ENCODE results near the gene ABLIM3. TPM values are rescaled to one million over a fixed set of nuclear protein-coding genes. Genes with fewer than 3 reads are reported as not detected.
A peak's percentile ranks its signal among the peaks of the same experiment; 100 is the strongest.

Gene ABLIM3
- total and polyA plus RNA-seq, 7 donors, result 18.7 to 54.5 (median 35.0) TPM

- no peaks in the 10 kb centered on the region for H3K27me3 ChIP-seq (ENCODE audit: insufficient read depth in 3 of 3, low read length in 2 of 3)
- intact Hi-C loops (cut with DNase I), result no loop called here
- peak overlapping the region; percentile 66 for H3K27ac ChIP-seq
- H3K4me3 ChIP-seq, result peak overlapping the region; percentile 1
- DNase-seq (peak; percentile 60 to 83), ATAC-seq (peak; percentile 87 to 90 (median 88))
- 23 to 35% (median 30%) methylated on average over 12 of the region's 12 CpGs for WGBS, 3 donors
- H3K9me3 ChIP-seq, result no peaks in the 10 kb centered on the region
- no peak for TF ChIP-seq CTCF (IDR thresholded peaks at IDR 0.05)
- no peaks in the 10 kb centered on the region for H3K36me3 ChIP-seq (ENCODE audit: insufficient read depth in 1 of 2, low read depth in 1 of 2)
- peaks cover 72% of the 10 kb centered on the region for H3K4me1 ChIP-seq
Measured at GRCh38 chr5:149282027-149282965, 141.0 kb downstream of the ABLIM3 start.

GRCh38 chr5:149282966-149283332, 141.7 kb downstream of the ABLIM3 start:
- intact Hi-C loops (cut with DNase I), result no loop called here
- ATAC-seq (no peak), DNase-seq (no peak)
- no peaks in the 10 kb centered on the region for H3K36me3 ChIP-seq (ENCODE audit: insufficient read depth in 1 of 2, low read depth in 1 of 2)
- peak overlapping the region; percentile 66 for H3K27ac ChIP-seq
- 60 to 61% (median 60%) methylated on average over 5 of the region's 5 CpGs for WGBS, 3 donors
- H3K27me3 ChIP-seq (ENCODE audit: insufficient read depth in 3 of 3, low read length in 2 of 3), result no peaks in the 10 kb centered on the region
- H3K4me1 ChIP-seq, result peaks cover 66% of the 10 kb centered on the region
- H3K9me3 ChIP-seq, result no peaks in the 10 kb centered on the region
- TF ChIP-seq CTCF (IDR thresholded peaks at IDR 0.05), result no peak
- H3K4me3 ChIP-seq, result peak overlapping the region; percentile 47

DNA sequence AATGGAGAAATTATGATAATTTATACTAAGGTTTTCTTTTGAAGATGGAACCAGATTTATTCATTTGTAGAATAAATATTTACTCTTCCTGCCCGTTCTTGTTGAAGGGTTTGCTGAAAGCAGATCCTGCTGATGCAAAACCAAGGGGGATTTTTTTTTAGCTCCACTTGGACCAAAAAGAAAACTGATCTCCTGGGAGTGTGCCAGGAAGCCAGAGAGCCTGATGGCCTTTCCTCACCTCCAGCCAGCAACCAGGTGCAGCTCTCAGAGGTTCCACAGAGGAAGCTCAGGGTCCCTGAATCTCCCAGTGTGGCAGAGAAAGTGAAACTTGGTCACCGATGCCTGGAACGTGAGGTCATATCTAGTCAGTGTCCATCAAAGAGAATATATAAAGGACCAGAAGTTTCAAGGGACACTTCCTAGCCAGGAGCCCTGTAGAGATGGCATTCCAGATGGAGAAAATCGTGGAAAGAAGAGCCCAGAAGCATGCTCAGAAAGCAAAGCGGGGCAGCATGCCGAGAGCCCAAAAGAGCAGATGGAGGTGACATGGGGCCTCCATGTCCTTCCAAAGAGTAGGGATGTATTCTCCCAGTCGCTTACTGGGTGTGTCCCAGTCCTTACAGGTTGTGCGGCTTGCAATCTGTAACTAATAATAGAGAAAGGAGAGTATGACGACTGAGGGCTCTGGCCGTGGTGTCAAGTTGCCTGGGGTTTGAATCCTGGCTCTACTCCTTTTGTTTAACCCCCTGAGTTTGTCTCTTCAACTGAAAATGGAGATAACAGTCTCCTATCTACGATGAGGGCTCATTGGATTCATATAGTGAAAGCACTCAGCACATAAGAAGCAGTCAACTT, 142.6 kb downstream of the ABLIM3 start:
- ATAC-seq (peak; percentile 55 to 63 (median 61)), DNase-seq (no peak)
- Histone ChIP-seq H3K4me3 (peak overlapping the region; percentile 47), H3K27me3 (ENCODE audit: insufficient read depth in 3 of 3, low read length in 2 of 3) (no peaks in the 10 kb centered on the region), H3K27ac (peak overlapping the region; percentile 66), H3K9me3 (no peaks in the 10 kb centered on the region), H3K36me3 (ENCODE audit: insufficient read depth in 1 of 2, low read depth in 1 of 2) (no peaks in the 10 kb centered on the region), H3K4me1 (peaks cover 71% of the 10 kb centered on the region)
- intact Hi-C loops (cut with DNase I), result no loop called here
- TF ChIP-seq CTCF (IDR thresholded peaks at IDR 0.05), result no peak
- WGBS, 3 donors, result 15 to 29% (median 16%) methylated on average over 11 of the region's 11 CpGs

GRCh38 chr5:149284501-149284900, 143.2 kb downstream of the ABLIM3 start:
- TF ChIP-seq CTCF (IDR thresholded peaks at IDR 0.05), result no peak
- H3K36me3 ChIP-seq (ENCODE audit: insufficient read depth in 1 of 2, low read depth in 1 of 2), result no peaks in the 10 kb centered on the region
- no peaks in the 10 kb centered on the region for H3K9me3 ChIP-seq
- peak overlapping the region; percentile 47 for H3K4me3 ChIP-seq
- H3K27ac ChIP-seq, result peak overlapping the region; percentile 66
- intact Hi-C loops (cut with DNase I), result no loop called here
- H3K4me1 ChIP-seq, result peaks cover 72% of the 10 kb centered on the region
- WGBS, 3 donors, result 8 to 12% (median 10%) methylated on average over 5 of the region's 5 CpGs
- no peaks in the 10 kb centered on the region for H3K27me3 ChIP-seq (ENCODE audit: insufficient read depth in 3 of 3, low read length in 2 of 3)
- ATAC-seq (peak; percentile 12 to 64 (median 48)), DNase-seq (peak; percentile 67 to 80)
